ENCODE measurements around the gene TMEM63B. TPM values are rescaled to one million over a fixed set of nuclear protein-coding genes. Genes with fewer than 3 reads are reported as not detected.

The TMEM63B gene
- total RNA-seq, 1 donor from 2014 or later: 54.9 TPM

DNA sequence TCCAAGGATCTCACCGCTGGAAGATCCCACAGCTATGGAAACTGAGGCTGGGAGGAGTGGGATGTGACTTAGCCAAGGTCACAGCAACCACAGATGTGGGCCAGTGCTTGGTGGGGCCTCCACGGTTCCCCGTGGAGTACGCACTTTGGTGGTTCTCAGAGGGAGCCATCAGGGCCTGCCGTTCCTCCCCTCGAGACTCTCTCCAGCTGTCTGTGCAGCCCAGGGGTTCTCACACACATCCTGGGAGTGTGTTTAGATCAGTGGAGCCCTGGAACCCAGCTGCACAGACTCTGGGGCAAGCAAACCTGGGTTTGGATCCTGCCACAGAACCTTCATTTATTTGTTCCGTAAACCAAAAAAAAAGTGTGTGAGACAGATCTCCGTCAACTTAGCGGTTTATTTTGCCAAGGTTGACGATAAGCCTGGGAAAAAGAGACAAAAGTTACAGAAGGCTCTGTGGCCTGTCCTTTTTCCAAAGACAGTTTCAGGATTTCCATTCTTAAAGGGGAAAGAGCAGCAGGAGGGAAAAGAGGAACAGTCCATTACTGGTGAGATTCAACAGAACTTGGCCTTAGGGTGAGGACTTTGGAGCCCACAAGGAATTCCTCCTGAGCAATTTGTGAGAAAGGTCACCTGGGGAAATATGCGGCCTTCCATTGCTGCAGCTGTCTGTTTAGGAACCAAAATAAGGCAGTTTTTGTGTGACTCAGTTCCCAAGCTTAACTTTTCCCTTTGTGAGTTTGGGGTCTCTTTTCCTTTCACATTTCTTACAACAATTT is 75.8 kb downstream of the TMEM63B start:
- Mint-ChIP-seq H3K4me1 (peaks cover 35% of the 10 kb centered on the region), H3K27me3 (ENCODE audit: low read depth) (no peaks in the 10 kb centered on the region), H3K9me3 (no peaks in the 10 kb centered on the region), H3K36me3 (no peaks in the 10 kb centered on the region), H3K4me3 (no peak overlapping the region), H3K27ac (no peak overlapping the region)
- DNase-seq (ENCODE audit: low spot score in 2 of 2, unreplicated experiment in 2 of 2): no peak
- TF ChIP-seq, protein P1, sequence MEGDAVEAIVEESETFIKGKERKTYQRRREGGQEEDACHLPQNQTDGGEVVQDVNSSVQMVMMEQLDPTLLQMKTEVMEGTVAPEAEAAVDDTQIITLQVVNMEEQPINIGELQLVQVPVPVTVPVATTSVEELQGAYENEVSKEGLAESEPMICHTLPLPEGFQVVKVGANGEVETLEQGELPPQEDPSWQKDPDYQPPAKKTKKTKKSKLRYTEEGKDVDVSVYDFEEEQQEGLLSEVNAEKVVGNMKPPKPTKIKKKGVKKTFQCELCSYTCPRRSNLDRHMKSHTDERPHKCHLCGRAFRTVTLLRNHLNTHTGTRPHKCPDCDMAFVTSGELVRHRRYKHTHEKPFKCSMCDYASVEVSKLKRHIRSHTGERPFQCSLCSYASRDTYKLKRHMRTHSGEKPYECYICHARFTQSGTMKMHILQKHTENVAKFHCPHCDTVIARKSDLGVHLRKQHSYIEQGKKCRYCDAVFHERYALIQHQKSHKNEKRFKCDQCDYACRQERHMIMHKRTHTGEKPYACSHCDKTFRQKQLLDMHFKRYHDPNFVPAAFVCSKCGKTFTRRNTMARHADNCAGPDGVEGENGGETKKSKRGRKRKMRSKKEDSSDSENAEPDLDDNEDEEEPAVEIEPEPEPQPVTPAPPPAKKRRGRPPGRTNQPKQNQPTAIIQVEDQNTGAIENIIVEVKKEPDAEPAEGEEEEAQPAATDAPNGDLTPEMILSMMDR (IDR thresholded peaks at IDR 0.05; ENCODE audit: unreplicated experiment): no peak

DNA sequence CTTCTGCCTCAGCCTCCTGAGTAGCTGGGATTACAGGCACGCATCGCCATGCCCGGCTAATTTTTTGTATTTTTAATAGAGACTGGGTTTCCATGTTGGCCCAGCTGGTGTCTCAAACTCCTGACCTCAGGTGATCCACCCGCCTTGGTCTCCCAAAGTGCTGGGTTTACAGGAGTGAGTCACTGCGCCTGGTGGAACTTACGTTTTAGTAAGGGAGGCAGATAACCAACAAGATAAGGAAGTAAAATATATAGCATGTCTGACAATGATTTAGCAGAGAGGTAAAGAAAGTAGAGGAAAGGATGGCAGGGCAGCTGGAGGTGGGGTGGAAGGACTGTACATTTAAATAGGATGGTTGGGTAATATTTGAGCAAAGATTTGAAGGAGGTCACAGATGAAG is 76.6 kb downstream of the TMEM63B start:
- TF ChIP-seq, protein P1 (IDR thresholded peaks at IDR 0.05; ENCODE audit: unreplicated experiment): no peak
- no peaks in the 10 kb centered on the region for H3K9me3 Mint-ChIP-seq
- no peak for DNase-seq (ENCODE audit: low spot score in 2 of 2, unreplicated experiment in 2 of 2)
- H3K27ac Mint-ChIP-seq: no peak overlapping the region
- H3K4me1 Mint-ChIP-seq: peaks cover 35% of the 10 kb centered on the region
- no peaks in the 10 kb centered on the region for H3K36me3 Mint-ChIP-seq
- no peaks in the 10 kb centered on the region for H3K27me3 Mint-ChIP-seq (ENCODE audit: low read depth)
- no peak overlapping the region for H3K4me3 Mint-ChIP-seq

Other genes with a start within 250 kb of the TMEM63B start
- gene MRPL14, start 102 bp upstream of the TMEM63B start, total RNA-seq: 46.9 to 50.9 TPM (median 49.5 TPM) in 3 replicates
- gene CAPN11, start 31.3 kb downstream of the TMEM63B start, total RNA-seq: not detected in 3 replicates
- gene MYMX, start 89.4 kb downstream of the TMEM63B start, total RNA-seq: not detected in 3 replicates
- gene SLC29A1, start 96.0 kb downstream of the TMEM63B start, total RNA-seq: 13.2 to 13.9 TPM (median 13.9 TPM) in 3 replicates
- 992 to 1,038 TPM (median 1,015 TPM) in 3 replicates for gene HSP90AB1, start 119.5 kb downstream of the TMEM63B start, total RNA-seq
- 33.4 to 38.2 TPM (median 37.1 TPM) in 3 replicates for gene SLC35B2, start 130.0 kb downstream of the TMEM63B start, total RNA-seq
- 8.9 to 9.7 TPM (median 9.2 TPM) in 3 replicates for gene NFKBIE, start 138.0 kb downstream of the TMEM63B start, total RNA-seq
- 0.45 to 0.80 TPM (median 0.56 TPM) in 3 replicates for gene TMEM151B, start 142.9 kb downstream of the TMEM63B start, total RNA-seq
- 31.6 to 33.5 TPM (median 33.4 TPM) in 3 replicates for gene AARS2, start 185.8 kb downstream of the TMEM63B start, total RNA-seq
- not detected in 3 replicates for gene SPATS1, start 215.1 kb downstream of the TMEM63B start, total RNA-seq